ENCODE data around the gene SLC16A3. TPM values are rescaled to one million over a fixed set of nuclear protein-coding genes. Genes with fewer than 3 reads are reported as not detected.
A peak's percentile ranks its signal among the peaks of the same experiment; 100 is the strongest.

The SLC16A3 gene
- total RNA-seq, 1 donor from 2014 or later, result 10.0 TPM

DNA sequence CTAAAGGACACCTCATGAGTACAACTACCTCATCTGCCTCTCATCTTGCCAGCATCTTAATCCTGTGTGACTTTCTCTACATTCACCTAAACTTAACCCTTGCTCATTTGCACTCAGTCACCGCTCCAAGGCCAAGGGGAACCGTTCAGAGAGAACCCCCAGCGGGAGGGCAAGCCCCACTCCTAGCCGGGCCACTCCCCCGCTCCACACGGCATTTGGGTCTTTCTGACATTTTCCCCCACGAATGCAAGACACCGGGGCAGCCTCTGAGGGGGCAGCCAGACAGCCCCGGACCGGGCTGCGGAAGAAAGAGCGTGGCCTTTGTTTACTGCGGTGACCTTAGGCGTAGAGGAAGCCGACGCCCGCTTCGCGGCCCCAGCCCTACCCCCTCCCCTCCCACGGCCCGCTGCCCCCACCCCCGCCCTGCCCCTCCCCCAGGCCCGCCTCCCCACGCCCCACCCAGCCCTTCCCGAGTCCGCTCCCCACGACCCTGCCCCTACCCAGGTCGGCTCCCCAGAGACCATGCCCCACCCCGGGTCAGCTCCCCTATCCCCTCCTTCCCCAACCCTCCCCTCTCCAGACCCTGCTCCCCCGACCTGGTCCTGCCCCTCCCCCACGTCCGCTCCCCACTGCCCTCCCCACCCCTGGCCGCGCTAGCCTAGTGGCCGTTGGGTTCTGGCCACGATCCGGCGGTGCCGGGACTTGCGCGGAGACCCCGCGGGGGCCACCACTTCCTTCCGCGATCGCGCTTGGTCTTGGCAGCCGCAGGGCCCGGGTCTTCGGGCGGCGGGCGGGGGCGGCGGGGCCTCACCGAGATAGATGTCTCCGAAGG is 43.9 kb downstream of the SLC16A3 start:
- DNase-seq (peak; percentile 67), ATAC-seq (ENCODE audit: poor library complexity) (peak; percentile 41)
- intact Hi-C loops (cut with DNase I), result no loop called here

- intact Hi-C loops (cut with DNase I), result no loop called here
- peak; percentile 96 for DNase-seq
- ATAC-seq (ENCODE audit: poor library complexity), result peak; percentile 97
Measured at GRCh38 chr17:82273327-82274133, 44.7 kb downstream of the SLC16A3 start, which contains the start of gene CSNK1D. CSNK1D (minus strand) TSS chr17:82273700; CDS start chr17:82273381, 319 bp downstream.

GRCh38 chr17:82274134-82275020 is 45.5 kb downstream of the SLC16A3 start:
- intact Hi-C loops (cut with DNase I), result no loop called here
- DNase-seq (no peak), ATAC-seq (ENCODE audit: poor library complexity) (no peak)

DNA sequence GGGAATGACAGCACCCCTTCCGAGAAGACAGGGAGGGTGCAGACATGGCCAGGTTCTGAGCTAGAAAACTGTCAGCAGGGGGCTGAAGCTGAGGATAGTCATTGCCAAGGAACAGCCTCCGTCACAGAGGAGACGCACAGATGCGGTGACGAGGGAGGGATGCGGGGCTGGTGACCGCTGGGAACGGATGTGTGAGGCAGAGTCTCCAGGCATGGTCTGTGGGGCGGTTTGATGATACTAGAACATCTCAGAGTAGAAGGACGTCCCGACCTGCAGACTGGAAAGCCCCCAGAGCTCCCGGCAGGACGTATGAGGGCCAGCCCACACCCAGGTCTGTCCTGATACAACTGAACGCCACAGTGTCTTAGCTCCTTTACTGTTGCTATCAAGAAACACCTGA is 46.5 kb downstream of the SLC16A3 start:
- intact Hi-C loops (cut with DNase I), result no loop called here
- no peak for ATAC-seq (ENCODE audit: poor library complexity)
- no peak for DNase-seq

DNA sequence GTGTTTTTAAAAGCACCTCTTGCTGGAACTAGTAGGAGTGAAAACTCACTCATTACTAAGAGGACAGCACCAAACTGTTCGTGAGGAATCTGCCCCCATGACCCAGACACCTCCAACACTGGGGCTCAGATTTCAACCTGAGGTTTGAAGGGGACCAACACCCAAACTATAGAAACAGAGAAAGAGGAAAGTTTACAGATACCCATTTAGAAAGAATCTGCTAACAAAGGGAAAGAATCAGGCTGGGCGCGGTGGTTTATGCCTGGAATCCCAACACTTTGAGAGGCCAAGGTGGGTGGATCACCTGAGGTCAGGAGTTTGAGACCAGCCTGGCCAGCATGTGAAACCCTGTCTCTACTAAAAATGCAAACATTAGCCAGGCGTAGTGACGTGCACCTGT is 48.1 kb downstream of the SLC16A3 start:
- DNase-seq (no peak), ATAC-seq (ENCODE audit: poor library complexity) (no peak)
- intact Hi-C loops (cut with DNase I), result no loop called here

DNA sequence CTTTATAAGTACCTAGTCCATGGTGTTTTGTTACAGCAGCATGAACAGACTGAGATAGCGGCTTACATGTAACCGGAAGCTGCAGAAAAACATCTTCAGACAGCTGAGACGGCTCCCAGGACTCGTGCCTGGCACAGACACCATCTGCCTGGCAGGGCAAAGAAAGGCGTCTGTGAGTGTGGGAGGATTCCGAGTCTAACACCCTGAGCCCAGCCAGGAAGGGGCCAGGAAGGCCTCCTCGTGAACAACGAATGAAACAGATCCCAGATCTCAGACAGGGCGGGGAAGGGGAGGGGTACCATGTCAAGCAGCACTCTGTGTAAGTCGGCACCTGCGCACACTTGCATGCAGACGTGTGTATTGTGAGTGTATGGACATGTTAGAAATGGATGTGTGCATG is 49.0 kb downstream of the SLC16A3 start:
- ATAC-seq (ENCODE audit: poor library complexity) (no peak), DNase-seq (no peak)
- intact Hi-C loops (cut with DNase I), result no loop called here

DNA sequence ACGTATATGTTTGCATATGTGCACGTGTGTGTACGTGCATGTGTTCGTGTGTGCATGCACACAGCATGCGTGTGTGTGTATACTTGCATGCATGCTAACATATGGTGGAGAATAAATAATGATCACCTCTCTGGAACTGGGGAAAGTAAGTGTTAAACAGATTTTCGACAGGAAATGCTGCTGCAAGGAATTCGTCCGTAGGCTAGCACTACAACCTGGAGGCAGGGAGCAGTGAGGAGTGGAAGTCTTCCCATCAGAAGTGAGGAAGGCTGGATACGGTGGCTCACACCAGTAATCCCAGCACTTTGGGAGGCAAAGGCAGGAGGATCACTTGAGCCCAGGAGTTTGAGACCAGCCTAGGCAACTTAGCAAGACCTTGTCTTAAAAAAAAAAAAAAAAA is 49.5 kb downstream of the SLC16A3 start:
- DNase-seq (no peak), ATAC-seq (ENCODE audit: poor library complexity) (no peak)
- intact Hi-C loops (cut with DNase I), result no loop called here

DNA sequence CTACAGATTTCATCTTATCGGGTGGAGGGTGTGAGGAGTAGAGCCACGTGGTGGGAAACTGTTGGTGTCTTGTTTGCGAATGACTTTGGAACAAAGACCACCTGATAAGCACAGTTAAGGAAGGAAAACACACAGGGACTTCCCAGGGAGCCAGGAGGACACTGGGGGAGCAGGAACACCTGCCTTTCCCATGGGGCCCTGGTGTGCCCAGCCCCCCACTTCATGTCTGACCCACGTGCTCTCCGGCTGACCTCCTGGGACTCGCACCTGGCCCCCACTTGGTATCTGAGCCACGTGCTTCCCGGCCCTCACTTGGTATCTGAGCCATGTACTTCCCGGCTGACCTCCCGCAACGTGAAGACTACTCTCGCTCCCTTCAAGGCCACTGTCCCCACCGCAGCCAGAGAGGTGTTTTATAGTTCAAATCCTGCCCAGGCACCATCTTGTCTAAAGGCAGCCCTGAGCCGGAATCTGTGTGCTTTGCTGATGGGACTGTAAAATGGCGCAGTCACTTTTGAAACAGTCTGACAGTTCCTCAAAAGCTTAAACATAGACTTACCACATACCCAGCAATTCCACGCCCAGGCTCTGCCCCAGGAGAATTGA is 50.0 kb downstream of the SLC16A3 start:
- ATAC-seq (ENCODE audit: poor library complexity) (no peak), DNase-seq (no peak)
- intact Hi-C loops (cut with DNase I), result no loop called here

DNA sequence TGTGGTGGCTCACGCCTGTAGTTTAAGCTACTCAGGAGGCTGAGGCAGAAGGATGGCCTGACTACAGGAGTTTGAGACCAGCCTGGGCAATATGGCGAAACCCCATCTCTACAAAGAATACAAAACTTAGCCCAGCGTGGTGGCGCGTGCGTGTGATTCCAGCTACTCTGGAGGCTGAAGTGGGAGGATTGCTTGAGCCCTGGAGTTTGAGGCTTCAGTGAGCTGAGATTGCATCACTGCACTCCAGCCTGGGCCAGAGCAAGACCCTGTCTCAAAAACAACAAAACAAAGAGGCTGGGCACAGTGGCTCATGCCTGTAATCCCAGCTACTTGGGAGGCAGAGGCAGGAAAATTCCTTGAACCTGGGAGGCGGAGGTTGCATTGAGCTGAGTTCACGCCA is 51.7 kb downstream of the SLC16A3 start:
- no peak for ATAC-seq (ENCODE audit: poor library complexity)
- no peak for DNase-seq
- intact Hi-C loops (cut with DNase I), result no loop called here

DNA sequence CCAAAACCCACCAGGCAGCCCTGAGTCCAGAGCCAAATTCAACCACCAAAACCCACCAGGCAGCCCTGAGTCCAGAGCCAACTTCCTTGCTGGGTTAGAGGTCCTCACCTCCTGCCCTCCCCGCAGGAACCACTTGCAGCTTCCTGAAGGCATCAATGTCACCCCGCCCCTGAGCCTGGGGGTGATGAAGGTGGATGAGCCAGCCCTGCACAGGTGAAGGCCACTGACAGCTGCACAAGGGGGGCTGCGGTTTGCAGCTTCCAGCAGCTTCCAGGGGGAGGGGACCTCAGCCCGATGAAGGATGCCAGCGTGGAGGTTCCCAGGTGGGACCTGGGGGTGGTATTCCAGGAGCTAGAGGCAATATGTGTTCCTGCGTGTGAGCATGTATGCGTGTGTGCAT is 52.2 kb downstream of the SLC16A3 start:
- ATAC-seq (ENCODE audit: poor library complexity) (no peak), DNase-seq (no peak)
- intact Hi-C loops (cut with DNase I), result no loop called here

DNA sequence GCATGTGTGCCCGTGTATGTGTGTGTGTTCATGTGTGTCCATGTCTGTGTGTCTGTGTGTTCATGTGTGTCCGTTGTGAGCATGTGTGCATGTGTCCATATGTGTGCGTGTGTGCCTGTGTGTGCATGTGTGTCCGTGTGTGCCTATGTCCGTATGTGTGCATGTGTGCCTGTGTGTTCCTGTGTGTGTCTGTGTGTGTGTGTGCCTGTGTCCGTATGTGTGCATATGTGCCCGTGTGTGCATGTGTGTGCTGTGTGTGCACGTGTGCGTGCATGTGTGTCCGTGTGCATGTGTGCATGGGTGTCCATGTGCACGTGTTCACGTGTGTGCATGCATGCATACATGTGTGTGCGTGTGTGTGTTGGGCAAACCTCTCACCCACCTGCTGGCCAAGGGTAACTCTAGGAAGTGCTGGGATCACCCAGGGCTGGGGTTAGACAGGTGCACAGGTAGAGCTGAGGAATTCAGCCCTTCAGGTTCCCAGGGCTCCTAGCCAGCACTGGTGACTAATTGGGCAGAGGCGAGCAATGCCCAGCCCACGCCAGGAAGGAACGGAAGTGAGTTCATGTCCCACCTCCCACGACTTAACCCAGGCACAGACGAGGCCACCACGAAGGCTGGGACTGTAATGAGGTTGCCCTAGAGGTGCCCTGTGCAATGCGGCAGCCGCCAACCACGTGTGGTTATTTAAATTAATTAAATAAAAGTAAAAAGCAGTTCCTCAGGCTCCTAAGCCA is 52.8 kb downstream of the SLC16A3 start:
- no peak for ATAC-seq (ENCODE audit: poor library complexity)
- intact Hi-C loops (cut with DNase I), result no loop called here
- DNase-seq, result no peak

DNA sequence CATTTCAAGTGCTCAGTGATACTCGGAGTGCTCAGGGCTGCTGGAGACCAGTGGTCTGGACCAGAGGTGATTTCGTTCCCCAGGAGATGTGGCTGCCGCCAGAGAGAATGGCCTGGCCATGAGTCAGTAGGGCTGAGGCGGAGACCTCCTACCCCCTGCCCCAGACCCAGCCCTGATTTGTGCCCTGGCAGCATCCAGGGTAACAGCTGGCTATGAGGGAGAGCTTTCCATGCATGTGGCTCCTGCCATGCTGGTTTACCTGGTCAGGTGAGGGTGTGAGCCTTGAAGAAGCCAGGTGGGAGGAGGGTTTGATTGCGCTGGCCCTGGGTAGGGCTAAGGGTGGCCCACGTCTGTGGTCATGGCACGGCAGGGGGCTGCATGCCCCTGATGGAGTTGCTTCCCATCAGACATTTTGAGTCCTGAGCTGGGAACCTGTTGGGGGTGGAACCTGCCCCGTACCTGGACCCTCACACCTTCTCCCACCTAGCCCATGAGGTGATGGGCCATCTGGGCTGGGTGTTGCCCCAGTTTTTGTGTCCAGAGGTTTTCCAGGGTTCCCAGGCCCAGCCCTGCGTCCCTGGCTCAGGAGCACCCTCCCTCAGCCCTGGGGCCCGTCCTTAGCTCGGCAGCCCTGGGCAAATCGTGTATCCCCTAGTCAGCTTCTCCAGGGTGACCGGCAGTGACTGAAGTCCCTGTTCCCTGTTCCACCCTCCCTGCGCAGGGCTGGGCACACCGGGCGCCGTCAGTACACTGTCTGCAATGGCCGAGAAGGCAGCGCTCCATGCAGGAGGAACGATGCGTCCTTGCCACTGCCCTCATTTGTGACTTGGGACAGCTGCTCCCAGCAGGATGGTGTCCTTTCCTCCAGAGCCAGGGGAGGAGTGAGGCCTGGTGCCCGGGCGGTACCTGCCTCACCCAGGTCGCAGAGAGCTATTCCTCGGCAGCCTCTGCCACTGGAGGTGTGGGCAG is 53.7 kb downstream of the SLC16A3 start:
- ATAC-seq (ENCODE audit: poor library complexity) (no peak), DNase-seq (no peak)
- intact Hi-C loops (cut with DNase I), result no loop called here

- DNase-seq (no peak), ATAC-seq (ENCODE audit: poor library complexity) (no peak)
- intact Hi-C loops (cut with DNase I), result no loop called here
Measured at GRCh38 chr17:82283208-82283749, 54.4 kb downstream of the SLC16A3 start.

DNA sequence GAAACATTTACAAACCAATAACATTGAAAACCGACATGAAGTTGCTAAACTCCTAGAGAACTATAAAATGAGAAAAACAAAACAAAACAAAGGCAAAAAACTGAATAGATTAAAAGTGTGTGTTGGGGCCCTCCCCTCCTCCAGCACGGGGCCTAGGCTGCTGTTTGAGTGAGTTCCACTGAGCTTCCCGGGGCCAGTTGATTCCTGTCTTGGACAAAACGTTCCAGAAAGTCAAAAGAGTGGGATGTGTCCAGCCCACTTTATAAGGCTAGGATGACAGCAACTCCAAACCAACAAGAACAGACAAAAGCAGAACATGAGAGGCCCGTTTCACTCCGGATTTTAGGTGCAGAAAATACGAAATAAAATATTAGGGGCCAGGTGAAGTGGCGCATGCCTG is 56.3 kb downstream of the SLC16A3 start:
- DNase-seq (no peak), ATAC-seq (ENCODE audit: poor library complexity) (no peak)
- intact Hi-C loops (cut with DNase I), result no loop called here

- intact Hi-C loops (cut with DNase I), result no loop called here
- DNase-seq (no peak), ATAC-seq (ENCODE audit: poor library complexity) (no peak)
Measured at GRCh38 chr17:82287013-82287867, 58.4 kb downstream of the SLC16A3 start.

All from Right ventricle myocardium superior (tissue), 1 donor.